ENCODE results near the gene PKNOX2.

PKNOX2 gene

GRCh38 chr11:125154378-125155099, 10.0 kb upstream of the PKNOX2 start:
- DNase-seq (ENCODE audit: low read depth, low spot score) = no peak

- no peak for DNase-seq (ENCODE audit: low read depth, low spot score)
Observed at GRCh38 chr11:125155100-125155444, 9.5 kb upstream of the PKNOX2 start.

GRCh38 chr11:125155767-125156166, 8.8 kb upstream of the PKNOX2 start:
- no peak for DNase-seq (ENCODE audit: low read depth, low spot score)

GRCh38 chr11:125156346-125157117, 8.0 kb upstream of the PKNOX2 start:
- DNase-seq (ENCODE audit: low read depth, low spot score) = no peak

- DNase-seq (ENCODE audit: low read depth, low spot score) = no peak
Observed at GRCh38 chr11:125157118-125157733, 7.3 kb upstream of the PKNOX2 start.

- no peak for DNase-seq (ENCODE audit: low read depth, low spot score)
Observed at GRCh38 chr11:125157953-125158680, 6.4 kb upstream of the PKNOX2 start.

GRCh38 chr11:125162743-125163142, 1.8 kb upstream of the PKNOX2 start:
- no peak for DNase-seq (ENCODE audit: low read depth, low spot score)

- DNase-seq (ENCODE audit: low read depth, low spot score) = no peak
Observed at GRCh38 chr11:125163431-125164063, 1.0 kb upstream of the PKNOX2 start.

- no peak for DNase-seq (ENCODE audit: low read depth, low spot score)
Observed at GRCh38 chr11:125164091-125164421, 495 bp upstream of the PKNOX2 start.

GRCh38 chr11:125165111-125165842, 726 bp downstream of the PKNOX2 start:
- no peak for DNase-seq (ENCODE audit: low read depth, low spot score)

GRCh38 chr11:125165843-125166763, 1.6 kb downstream of the PKNOX2 start:
- no peak for DNase-seq (ENCODE audit: low read depth, low spot score)

- DNase-seq (ENCODE audit: low read depth, low spot score) = no peak
Observed at GRCh38 chr11:125166764-125167291, 2.3 kb downstream of the PKNOX2 start.

GRCh38 chr11:125167292-125167953, 2.9 kb downstream of the PKNOX2 start:
- DNase-seq (ENCODE audit: low read depth, low spot score) = no peak

- no peak for DNase-seq (ENCODE audit: low read depth, low spot score)
Observed at GRCh38 chr11:125167954-125168835, 3.6 kb downstream of the PKNOX2 start.

- no peak for DNase-seq (ENCODE audit: low read depth, low spot score)
Observed at GRCh38 chr11:125168918-125169456, 4.4 kb downstream of the PKNOX2 start.

- DNase-seq (ENCODE audit: low read depth, low spot score) = no peak
Observed at GRCh38 chr11:125170001-125170509, 5.5 kb downstream of the PKNOX2 start.

GRCh38 chr11:125170510-125171031, 6.0 kb downstream of the PKNOX2 start:
- no peak for DNase-seq (ENCODE audit: low read depth, low spot score)

Data from activated CD4-positive, CD25-positive, alpha-beta regulatory T cell treated with anti-CD3 and anti-CD28 coated beads, Interleukin-2, amount 50 U/mL, for 16 hours (primary cell).